SK-MEL-5 (cell line): ENCODE results near the gene FXYD5. TPM values are rescaled to one million over a fixed set of nuclear protein-coding genes. Genes with fewer than 3 reads are reported as not detected.

Source experiments
- DNase-seq: peaks from one replicate; pipeline ENCODE4 v3.0.0-alpha.2; 2016; ENCODE audit warnings: low read depth, low spot score
- in situ Hi-C: cut with HindIII; loops from 2 replicates; pipeline ENCODE4 v1.10.0; 2016; ENCODE audit warnings: low sequenced_read_pairs, high pct_unique_total_duplicates, low pct_unique_long_range_greater_than_20kb
- total RNA-seq: library from RNA; depleted of rRNA; stranded (reverse); fragments of >200 nt; shearing (Covaris generic); gene quantifications from 2 replicates; pipeline ENCODE4 v1.2.3, GENCODE V29; 2014

FXYD5 gene
- total RNA-seq, 1 experiment from 2014 or later = 79.3 TPM

DNA sequence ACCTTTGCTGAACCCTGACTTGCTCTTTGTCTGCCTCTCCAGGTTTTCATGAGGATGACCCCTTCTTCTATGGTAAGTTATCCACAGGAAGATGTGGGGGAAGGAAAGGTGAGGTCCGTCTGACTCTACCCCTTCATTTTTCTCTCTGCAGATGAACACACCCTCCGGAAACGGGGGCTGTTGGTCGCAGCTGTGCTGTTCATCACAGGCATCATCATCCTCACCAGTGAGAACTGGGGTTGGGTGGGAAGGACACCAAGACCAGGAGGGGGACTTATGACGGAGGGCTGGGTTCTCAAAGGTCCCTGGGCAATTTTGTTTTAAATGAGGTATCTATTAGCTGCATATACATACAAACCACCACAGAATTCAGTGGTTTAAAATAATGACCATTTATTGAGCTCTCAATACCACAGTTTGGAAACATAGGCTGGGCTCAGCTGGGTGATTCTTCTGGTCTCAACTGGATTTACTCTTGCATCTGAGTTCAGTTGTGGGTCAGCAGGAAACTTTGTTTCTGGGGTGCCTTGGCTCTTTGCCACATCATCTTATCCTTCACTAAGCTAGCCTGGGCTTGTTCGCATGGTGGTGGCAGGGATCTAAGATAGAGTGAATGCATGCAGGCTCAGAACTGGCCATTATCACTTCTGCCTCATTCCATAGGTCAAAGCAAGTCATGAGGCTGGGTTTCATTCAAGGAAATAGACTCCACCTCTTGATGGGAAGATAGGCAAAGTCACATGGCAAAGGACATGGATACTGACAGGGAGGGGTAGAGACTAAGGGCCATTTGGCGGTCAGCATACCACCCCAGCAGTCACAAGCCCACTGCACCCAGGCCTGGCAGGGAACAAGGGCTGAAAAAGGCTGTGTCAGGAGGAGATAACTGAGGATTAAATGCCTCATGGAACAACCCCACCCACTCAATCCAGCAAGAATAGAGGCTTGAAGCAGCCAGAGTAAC, 11.8 kb downstream of the FXYD5 start:
- in situ Hi-C loops = no loop called here
- no peak for DNase-seq

DNA sequence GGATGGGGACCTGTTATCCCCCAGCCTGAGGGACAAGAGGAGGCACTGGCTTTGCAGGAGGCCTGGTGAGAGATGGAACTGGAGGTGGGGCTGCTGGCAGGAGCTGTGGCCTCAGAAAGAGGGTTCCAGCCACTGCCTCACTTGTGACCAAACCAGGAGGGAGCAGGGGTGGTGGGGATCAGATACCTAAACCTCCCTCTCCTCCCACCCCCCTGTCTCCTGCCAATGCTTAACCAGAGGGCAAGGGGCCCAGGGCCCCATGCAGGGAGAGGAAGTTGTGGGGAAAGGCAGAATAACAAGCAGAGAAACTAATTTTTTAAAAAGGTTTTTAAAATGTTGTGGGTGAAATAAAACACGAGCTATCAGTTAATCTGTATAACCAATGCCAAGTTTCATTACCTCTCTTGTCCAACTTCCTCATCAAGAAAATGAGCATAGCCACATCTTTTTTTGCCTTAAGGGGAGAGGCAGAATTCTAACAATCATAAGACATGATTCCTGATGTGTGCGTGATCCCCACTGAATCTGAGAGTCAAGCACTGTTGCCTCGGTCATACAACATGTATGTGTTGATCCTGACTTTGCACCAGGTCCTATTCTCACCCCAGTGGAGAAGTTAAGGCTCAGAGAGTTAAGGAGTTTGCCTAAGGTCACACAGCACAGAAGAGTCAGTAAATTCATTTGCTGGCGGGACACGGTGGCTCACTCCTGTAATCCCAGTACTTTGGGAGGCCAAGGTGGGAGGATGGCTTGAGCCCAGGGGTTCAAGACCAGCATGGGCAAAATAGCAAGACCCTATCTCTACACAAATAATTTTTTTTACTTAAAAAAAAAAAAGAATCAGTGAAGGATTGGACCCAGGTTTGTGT, 12.9 kb downstream of the FXYD5 start:
- in situ Hi-C loops = no loop called here
- DNase-seq = no peak

DNA sequence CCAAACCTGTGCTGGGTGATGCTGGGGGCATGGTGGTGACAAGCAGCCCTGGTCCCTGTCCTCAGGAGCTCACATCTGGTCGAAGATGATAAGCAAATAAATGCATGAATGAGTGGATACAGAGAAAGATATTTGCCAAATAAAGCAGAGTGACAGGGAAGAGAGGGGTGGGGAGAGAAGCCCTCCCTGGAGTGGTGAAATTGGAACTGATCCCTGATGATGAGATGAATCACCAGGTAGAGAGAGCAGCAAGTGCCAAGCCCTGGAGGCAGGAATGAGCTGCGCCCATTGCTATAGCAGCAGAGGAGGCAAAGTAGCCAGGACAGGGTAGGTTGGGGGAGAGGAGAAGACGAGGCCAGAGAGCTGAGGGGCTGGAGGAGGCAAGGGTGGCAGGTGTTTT, 13.7 kb downstream of the FXYD5 start:
- in situ Hi-C loops = no loop called here

DNA sequence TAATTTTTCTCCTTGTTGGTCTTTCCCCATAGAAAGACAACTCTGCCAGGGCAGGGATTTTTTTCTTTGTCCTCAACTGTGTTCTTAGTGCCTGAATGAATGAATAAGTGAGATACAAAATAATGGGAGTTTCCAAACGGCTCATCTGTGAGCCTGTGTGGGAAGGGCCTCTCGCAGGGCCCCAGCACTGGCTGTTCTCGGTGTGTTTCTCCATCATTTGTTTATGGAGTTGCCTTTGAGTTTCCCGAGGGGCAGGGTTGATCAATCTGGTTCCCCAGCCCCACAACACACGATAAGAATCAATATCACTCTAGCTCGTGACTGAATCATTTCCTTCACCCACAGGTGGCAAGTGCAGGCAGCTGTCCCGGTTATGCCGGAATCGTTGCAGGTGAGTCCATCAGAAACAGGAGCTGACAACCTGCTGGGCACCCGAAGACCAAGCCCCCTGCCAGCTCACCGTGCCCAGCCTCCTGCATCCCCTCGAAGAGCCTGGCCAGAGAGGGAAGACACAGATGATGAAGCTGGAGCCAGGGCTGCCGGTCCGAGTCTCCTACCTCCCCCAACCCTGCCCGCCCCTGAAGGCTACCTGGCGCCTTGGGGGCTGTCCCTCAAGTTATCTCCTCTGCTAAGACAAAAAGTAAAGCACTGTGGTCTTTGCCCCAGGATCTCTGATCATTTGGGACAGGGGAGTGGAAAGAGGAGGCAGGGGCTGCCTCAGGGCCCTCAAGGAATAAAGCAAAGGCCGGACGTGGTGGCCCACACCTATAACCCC, 14.9 kb downstream of the FXYD5 start:
- in situ Hi-C loops = no loop called here
- no peak for DNase-seq

More for the DNA sequence above, 13.7 kb downstream of the FXYD5 start:
- no peak for DNase-seq

DNA sequence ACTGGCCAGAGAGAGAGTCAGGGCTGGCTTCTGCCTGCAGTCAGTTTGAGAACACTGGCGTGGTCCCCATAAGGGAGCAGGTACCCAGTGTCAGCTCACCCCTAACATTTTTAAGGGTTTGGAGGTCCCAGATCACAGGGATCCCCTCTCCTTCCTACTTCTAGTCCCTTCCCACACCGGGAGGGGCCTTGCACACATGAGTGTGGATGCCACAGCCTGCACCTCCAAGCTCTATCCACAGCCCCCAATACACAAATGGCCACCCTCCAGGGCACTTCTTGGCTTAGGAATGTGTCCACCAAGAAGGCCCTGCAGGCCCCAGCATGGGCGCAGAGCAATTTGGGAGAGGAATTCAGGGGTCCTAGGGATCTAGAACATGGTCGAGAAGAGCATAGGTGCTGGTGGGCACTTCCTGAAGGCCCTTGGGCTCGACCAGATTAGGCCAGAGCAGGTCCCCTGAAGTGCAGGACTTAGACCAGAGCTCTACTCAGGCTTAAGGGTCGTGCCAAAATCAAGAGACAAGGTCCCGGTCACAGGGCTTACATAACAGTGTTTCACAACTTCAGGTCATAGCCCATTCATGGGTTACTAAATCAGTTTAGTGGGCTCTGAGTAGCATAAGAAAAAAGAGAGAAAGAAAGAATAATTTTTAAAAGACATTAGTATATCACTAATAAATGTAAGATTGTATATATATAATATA, 16.0 kb downstream of the FXYD5 start:
- DNase-seq = no peak

DNA sequence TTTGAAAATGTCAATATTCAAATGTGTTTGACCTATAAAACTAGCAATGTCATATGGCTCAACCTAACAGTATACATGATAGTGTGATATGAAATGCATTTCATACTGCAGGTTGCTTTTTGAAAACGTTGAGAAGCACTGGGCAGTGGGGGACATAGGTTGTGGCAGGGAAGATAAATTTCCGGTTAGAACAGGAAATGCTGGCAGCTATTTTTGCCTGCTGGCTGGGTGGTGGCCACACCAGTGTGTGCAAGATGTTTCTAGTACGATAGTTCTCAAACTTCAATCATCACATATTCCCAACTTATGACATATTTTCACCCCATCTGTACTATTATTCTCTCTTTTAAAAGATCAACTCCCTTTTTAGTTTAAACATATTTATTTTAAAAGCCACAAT, 17.2 kb downstream of the FXYD5 start:
- no peak for DNase-seq
- in situ Hi-C loops = no loop called here

More for the DNA sequence above, 16.0 kb downstream of the FXYD5 start:
- in situ Hi-C loops = no loop called here

DNA sequence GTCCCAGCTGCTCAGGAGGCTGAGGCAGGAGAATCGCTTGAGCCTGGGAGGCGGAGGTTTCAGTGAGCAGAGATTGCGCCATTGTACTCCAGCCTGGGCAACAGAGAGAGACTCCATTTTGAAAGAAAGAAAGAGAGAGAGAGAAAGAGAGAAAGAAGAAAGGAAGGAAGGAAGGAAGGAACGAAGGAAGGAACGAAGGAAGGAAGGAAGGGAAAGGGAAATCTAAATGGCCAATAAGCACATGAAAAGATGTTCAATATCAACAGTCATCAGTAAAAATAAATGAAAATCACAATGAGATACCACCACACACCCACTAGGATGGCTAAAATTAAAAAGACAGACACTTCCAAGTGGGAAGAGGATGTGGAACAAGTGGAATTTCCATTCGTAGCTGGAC, 19.7 kb downstream of the FXYD5 start:
- in situ Hi-C loops = no loop called here

DNA sequence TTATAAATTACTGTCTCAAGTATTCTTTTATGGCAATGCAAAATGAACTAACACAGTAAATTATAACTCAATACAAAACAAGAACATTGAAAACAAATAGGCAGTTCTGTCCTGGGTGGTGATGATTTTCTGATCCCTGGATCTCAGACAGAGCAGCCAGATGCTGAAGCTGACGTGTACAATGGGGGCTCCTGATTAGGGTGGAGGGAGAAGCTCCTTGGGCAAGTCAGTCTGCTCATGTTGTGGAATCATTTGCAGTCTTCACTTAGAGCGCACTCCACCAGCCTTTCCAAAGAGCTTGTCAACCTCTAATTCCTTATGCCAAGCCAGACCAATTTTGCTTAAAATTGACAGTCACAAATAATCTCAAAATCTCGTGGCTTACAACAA, 21.6 kb downstream of the FXYD5 start:
- DNase-seq = no peak

More for the DNA sequence above, 19.7 kb downstream of the FXYD5 start:
- no peak for DNase-seq

DNA sequence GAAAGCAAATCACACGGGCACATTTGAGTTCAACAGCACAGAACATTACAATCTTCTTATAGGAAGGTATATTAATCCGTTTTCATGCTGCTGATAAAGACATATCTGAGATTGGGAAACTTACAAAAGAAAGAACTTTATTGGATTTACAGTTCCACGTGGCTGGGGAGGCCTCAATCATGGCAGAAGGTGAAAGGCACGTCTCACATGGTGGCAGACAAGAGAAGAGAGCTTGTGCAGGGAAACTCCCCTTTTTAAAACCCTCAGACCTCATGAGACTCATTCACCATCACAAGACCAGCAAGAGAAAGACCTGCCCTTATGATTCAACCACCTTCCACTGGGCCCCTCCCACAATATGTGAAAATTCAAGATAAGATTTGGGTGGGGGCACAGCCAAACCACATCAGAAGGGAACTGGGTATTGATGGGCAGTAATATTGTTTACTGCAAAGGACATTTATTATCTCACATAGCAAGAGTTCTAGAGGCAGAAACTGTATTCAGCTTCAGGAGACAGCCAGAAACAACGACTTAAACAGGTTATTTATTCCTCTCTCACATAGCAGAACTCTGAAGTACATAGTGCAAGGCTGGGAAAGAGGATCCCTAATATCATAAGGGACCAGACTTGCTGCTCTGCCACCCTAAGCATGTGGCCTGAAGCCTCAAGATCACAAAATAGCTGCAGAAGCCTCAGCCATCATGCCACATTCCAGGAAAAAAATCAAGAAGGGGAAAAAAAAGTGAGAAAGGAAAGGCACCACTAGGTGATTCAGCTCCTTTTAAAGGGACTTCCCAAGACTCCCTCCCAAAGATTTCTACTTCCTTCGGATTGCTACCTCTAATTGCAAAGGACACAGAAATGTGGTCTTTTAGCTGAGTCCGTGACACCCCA, 23.1 kb downstream of the FXYD5 start:
- DNase-seq = no peak
- in situ Hi-C loops = no loop called here

More for the DNA sequence above, 21.6 kb downstream of the FXYD5 start:
- in situ Hi-C loops = no loop called here

DNA sequence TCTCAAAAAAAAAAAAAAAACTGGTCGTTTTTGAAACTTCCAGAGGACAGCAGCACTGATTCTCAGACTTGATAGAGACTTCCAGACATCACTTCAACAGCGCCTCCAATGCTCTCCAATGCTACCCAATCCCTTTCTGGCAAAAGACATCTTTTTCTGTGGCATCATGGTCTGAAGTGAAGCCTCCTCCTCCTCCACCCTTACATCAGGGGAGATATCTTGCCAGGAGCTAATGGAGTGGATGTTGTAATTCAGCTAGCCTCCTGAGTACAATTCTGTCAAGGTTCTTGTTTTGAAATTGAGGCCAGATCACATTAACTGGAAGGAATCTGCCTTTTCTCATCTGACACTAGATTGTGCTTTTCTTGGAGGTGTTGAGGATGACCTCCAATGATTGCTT, 24.2 kb downstream of the FXYD5 start:
- no peak for DNase-seq
- in situ Hi-C loops = no loop called here

DNA sequence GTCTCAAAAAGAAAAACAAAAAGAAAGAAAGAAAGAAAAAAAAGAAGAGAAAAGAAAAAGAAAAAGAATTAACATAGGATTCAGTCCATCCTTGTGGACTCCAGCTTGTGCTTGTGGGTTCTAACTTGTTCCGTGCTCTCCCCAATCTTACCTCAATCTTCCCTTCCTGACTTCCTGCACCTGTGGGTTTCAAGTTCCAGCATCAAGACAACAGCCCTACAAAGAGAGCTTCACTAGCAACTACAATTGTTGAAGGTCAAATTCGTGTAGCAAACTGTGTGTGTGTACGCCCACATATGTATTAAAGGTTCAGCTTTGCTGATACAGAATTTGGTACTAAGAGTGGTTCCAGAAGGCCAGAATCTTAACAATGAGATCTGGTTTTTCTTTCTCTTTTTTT, 25.3 kb downstream of the FXYD5 start:
- no peak for DNase-seq

DNA sequence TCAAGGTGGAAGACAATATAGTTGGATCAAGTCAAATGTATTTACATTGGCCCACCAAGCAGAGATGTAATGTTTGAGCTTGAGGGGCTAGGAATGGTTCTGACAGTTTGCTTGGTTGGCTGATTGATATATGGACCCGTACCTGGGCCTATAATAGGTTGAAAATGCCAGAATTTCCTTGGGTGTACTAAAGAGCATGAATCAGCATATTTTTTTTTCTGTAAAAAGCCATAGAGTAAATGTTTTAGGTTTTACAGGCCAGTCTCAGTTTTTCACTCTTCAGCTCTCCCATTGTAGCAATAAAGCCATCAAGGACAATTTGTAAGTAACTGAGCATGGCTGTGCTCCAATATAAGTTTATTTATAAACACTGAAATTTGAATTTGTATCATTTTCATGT, 26.9 kb downstream of the FXYD5 start:
- no peak for DNase-seq
- in situ Hi-C loops = no loop called here

More for the DNA sequence above, 25.3 kb downstream of the FXYD5 start:
- in situ Hi-C loops = no loop called here

DNA sequence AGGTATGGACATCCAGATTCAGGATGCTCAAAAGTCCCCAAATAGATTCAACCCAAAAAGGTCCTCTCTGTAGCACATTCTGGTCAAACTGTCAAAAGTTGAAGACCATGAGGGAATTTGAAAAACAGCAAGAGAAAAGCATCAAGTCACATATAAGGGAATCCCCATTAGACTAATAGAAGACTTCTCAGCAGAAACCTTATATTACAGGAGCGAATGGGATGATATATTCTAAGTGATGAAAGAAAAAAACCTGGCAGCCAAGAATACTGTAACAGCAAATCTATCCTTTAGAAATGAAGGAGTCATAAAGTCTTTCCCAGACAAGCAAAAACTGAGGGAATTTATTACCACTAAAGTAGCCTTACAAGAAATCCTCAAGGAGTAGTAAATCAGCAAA, 29.7 kb downstream of the FXYD5 start:
- no peak for DNase-seq
- in situ Hi-C loops = no loop called here

DNA sequence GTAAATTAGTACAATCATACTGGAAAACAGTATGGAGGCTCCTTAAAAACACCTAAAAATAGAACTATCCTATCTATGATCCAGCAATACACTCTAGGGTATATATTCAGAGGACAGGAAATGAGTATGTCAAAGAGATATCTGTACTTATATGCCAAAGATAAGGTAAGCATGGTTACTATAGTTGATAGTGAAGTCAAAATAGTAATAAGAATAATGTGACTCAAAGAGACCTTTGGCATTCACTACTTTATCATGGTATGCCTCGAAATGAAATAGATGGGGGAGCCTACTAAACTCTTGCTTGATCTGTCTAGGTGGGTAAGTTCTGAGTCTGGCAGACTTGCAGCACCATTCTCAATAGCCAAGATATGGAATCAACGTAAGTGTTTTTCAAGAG, 30.3 kb downstream of the FXYD5 start:
- in situ Hi-C loops = no loop called here
- no peak for DNase-seq

DNA sequence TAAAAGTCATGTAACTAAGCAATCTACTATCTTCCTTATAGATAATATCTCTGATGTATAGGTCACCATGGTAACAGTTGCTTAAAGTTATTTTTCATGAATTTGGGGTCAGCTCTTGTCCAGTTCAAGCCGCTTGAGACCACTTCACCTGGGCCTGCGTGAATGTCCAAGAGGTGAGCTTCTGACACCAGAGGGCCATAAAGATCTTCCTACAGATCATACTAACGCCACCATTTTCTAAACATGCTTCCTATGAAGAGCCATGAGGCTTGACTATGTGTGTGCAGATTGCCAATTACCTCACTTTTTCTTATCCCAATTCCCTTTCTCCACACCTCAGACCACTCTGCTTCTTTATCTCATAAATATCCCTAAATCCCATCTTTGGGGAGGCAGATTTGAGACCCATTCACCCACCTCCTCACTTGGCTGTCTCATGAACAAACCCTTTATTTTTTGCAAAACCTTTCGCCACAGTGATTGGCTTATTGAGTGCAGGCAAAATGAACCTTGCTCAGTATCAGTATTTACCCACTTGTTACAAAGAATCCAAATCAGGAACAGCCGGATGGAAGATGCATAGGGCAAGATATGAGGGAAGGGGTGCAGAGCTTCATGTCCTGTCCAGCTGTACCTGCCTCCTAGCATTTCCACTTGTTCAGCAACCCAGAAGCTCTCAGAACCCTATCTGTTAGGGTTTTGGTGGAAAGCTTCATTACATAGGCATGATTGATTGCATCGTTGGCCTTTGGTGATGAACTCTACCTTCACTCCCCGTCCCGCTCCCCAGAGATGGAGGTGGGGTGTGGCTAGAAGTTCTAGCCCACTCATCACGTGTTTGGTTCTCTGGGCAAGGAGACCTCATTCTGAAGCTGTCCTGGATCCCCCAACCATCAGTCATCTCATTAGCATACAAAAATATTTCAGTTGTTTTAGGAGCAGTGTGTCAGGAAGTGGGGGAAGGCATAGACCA, 39.8 kb downstream of the FXYD5 start:
- no peak for DNase-seq
- in situ Hi-C loops = no loop called here
